Mucosa of stomach (tissue), 1 donor: Measurements from ENCODE around the gene TMCC2.

Experiments
- H3K27me3 ChIP-seq: one replicate; pipeline ENCODE4 v1.7.0; 2013; ENCODE audit warnings: mild to moderate bottlenecking, low read length; ENCODE audit not compliant: control insufficient read depth, insufficient read depth
- H3K36me3 ChIP-seq: one replicate; pipeline ENCODE4 v1.7.0; 2013; ENCODE audit warnings: low read length; ENCODE audit not compliant: control insufficient read depth, insufficient read depth
- H3K4me1 ChIP-seq: one replicate; pipeline ENCODE4 v1.7.0; 2013; ENCODE audit warnings: mild to moderate bottlenecking, low read length; ENCODE audit not compliant: control insufficient read depth, insufficient read depth
- H3K4me3 ChIP-seq: one replicate; pipeline ENCODE4 v1.7.0; 2013; ENCODE audit warnings: low read length
- H3K9ac ChIP-seq: one replicate; pipeline ENCODE4 v1.7.0; 2013; ENCODE audit warnings: mild to moderate bottlenecking, low read length, moderate library complexity
- H3K9me3 ChIP-seq: one replicate; pipeline ENCODE4 v1.7.0; 2013; ENCODE audit warnings: mild to moderate bottlenecking, low read length, moderate library complexity; ENCODE audit not compliant: control insufficient read depth
- donor health status: Pancreatic carcinoma.

The TMCC2 gene

GRCh38 chr1:205192287-205192686, 35.5 kb upstream of the TMCC2 start:
- H3K4me3 ChIP-seq: no peak overlapping the region
- H3K27me3 ChIP-seq: no peaks in the 10 kb centered on the region
- no peak overlapping the region for H3K9ac ChIP-seq
- H3K9me3 ChIP-seq: no peaks in the 10 kb centered on the region
- H3K4me1 ChIP-seq: peaks cover 18% of the 10 kb centered on the region
- H3K36me3 ChIP-seq: no peaks in the 10 kb centered on the region

DNA sequence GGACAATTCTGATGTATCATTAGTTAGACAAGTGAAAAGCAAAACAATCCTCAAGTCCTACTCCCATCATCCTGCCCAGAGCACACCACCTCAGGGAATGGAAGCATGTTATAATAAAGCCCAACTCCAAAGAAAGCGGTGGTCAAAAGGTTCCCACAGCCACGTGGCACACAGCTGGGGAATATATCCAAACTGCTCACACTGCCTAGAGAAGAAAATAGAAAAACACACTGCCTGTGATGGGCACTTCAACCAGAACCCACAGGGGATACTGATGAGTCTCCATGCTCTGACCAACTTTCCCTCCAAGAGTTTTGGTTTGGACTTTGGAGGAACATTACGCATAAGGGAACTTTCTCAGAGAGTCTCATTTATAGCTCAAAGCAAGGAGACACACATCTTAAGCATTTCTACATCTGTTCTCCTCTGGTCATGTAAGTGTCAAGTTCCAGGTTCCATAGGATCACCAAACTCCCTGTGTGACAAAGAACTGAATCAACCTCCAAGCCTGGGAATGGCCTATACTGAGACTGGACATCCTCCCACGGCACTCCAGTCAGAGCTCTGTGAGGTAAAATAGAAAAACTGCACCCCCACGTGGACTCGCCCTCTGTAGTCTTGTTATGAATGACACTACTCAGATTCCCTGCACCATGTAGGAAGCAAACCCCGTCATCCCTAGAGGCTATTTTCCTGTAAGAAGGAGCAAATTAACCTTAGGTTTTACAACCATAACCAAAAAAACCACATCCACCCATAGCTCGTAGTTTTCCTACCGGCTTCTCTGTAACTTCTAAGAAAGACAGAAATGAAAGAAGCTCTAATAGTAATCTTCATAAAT, 28.4 kb upstream of the TMCC2 start:
- no peaks in the 10 kb centered on the region for H3K4me1 ChIP-seq
- no peak overlapping the region for H3K9ac ChIP-seq
- no peak overlapping the region for H3K4me3 ChIP-seq
- no peaks in the 10 kb centered on the region for H3K36me3 ChIP-seq
- H3K27me3 ChIP-seq: no peaks in the 10 kb centered on the region
- no peaks in the 10 kb centered on the region for H3K9me3 ChIP-seq

DNA sequence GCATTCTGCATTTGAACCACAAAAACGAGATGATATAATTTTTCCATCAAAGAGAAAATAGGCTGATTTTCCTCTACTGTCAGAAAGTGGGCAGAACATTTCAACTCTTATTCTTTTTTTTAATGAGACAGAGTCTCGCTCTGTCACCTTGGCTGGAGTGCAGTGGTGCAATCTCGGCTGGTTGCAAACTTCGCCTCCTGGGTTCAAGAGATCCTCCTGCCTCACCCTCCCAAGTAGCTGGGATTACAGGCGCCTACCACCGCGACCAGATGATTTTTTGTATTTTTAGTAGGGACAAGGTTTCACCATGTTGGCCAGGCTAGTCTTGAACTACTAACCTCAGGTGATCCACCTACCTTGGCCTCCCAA, 27.8 kb upstream of the TMCC2 start:
- Histone ChIP-seq H3K9me3 (no peaks in the 10 kb centered on the region), H3K27me3 (no peaks in the 10 kb centered on the region), H3K9ac (no peak overlapping the region), H3K4me3 (no peak overlapping the region), H3K4me1 (no peaks in the 10 kb centered on the region), H3K36me3 (no peaks in the 10 kb centered on the region)

DNA sequence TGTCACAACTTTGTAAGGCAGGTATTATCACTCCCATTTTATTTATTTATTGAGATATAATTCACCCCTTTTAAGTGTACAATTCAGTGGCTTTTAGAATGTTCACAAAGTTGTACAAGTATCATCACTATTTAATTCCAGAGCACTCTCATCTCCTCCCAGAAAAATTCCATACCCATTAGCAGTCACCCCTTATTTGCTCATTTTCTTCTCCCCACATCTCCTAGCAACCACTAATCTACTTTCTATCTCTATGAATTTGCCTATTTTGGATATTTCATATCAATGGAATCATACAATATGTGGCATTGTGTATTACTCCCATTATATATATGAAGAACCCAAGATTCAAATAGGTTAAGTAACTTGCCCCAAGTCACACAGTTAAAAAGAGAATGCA, 23.2 kb upstream of the TMCC2 start:
- Histone ChIP-seq H3K9me3 (no peaks in the 10 kb centered on the region), H3K27me3 (no peaks in the 10 kb centered on the region), H3K4me3 (no peak overlapping the region), H3K9ac (no peak overlapping the region), H3K36me3 (no peaks in the 10 kb centered on the region), H3K4me1 (no peaks in the 10 kb centered on the region)

- Histone ChIP-seq H3K4me3 (no peak overlapping the region), H3K4me1 (peaks cover 1% of the 10 kb centered on the region), H3K36me3 (no peaks in the 10 kb centered on the region), H3K9me3 (no peaks in the 10 kb centered on the region), H3K9ac (no peak overlapping the region), H3K27me3 (no peaks in the 10 kb centered on the region)
Observed at GRCh38 chr1:205205055-205205454, 22.7 kb upstream of the TMCC2 start.

DNA sequence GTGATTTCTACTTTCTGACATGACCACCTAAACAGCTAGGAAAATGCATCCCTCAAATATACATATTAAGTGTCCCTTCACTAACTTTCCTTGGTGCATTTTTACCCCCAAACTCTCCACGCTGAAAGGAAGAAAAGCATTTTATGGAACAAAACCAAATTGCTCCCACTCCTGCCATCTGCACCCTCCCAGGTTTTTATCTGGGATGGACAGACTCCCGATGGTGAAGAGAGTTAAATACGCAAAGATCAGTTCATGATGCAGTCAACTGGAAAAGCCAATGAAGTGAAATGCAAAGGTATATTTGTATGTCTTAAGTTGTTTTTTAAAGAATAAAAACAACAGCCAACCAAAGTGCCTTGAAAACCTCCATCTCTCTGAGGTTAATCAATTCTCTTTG, 18.9 kb upstream of the TMCC2 start:
- H3K9me3 ChIP-seq: no peaks in the 10 kb centered on the region
- H3K36me3 ChIP-seq: no peaks in the 10 kb centered on the region
- H3K4me1 ChIP-seq: peaks cover 6% of the 10 kb centered on the region
- no peak overlapping the region for H3K9ac ChIP-seq
- no peak overlapping the region for H3K4me3 ChIP-seq
- H3K27me3 ChIP-seq: no peaks in the 10 kb centered on the region

DNA sequence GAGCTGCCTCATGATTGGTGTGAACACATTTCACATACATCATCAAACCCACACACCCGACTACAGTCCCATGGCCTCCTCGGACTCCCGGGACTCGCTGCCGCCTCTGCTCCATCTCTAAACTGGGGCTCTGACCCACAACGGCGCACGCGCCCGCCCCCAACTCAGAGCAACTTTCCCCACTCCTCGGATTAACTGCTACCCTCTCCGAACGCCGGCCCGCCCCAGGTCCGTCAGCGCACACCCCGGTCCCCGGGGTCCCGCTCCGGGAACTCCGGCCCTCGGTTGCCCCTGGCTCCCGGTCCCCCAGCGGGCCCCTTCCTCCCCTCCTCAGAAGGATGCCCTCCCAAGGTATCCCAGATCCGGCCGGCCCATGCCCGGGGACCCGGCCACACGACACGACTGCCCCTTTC, 17.0 kb upstream of the TMCC2 start:
- H3K9me3 ChIP-seq: no peaks in the 10 kb centered on the region
- peak overlapping the region; percentile 76 for H3K4me3 ChIP-seq
- no peaks in the 10 kb centered on the region for H3K27me3 ChIP-seq
- H3K36me3 ChIP-seq: no peaks in the 10 kb centered on the region
- peaks cover 6% of the 10 kb centered on the region for H3K4me1 ChIP-seq
- H3K9ac ChIP-seq: peak overlapping the region; percentile 93

GRCh38 chr1:205211169-205211838, 16.4 kb upstream of the TMCC2 start, which contains the start of gene DSTYK:
TSS of gene DSTYK (minus strand) at chr1:205211702. CDS start at chr1:205211535, 167 bp downstream.
- H3K4me3 ChIP-seq: peak within 1 kb of the TSS; percentile 76
- H3K27me3 ChIP-seq: no peaks in the 10 kb centered on the region
- peaks cover 6% of the 10 kb centered on the region for H3K4me1 ChIP-seq
- H3K36me3 ChIP-seq: no peaks in the 10 kb centered on the region
- no peaks in the 10 kb centered on the region for H3K9me3 ChIP-seq
- peak within 1 kb of the TSS; percentile 93 for H3K9ac ChIP-seq

GRCh38 chr1:205211839-205212536, 15.8 kb upstream of the TMCC2 start:
- no peaks in the 10 kb centered on the region for H3K36me3 ChIP-seq
- H3K27me3 ChIP-seq: no peaks in the 10 kb centered on the region
- H3K4me1 ChIP-seq: peaks cover 6% of the 10 kb centered on the region
- H3K9ac ChIP-seq: peak overlapping the region; percentile 93
- no peaks in the 10 kb centered on the region for H3K9me3 ChIP-seq
- peak overlapping the region; percentile 76 for H3K4me3 ChIP-seq

DNA sequence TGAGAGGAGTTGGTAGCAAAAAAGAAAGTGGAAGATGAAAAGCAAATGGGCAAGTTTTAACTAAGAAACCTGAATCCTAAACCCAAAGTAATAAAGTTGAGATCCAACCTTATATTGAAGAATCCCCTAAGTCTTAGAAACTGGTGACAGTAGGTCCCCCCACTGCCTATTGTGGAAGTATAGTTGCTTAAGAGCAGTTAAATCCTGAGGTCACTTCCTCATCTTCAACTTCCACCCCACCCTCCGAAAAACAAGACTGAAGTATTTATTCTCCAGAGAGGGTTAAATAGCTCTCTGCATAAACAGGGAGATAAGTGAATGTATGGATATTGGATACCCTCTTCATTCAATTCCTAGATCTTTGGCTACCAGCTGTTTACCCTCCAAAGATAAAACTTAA, 13.0 kb upstream of the TMCC2 start:
- no peaks in the 10 kb centered on the region for H3K9me3 ChIP-seq
- H3K4me3 ChIP-seq: no peak overlapping the region
- H3K27me3 ChIP-seq: no peaks in the 10 kb centered on the region

DNA sequence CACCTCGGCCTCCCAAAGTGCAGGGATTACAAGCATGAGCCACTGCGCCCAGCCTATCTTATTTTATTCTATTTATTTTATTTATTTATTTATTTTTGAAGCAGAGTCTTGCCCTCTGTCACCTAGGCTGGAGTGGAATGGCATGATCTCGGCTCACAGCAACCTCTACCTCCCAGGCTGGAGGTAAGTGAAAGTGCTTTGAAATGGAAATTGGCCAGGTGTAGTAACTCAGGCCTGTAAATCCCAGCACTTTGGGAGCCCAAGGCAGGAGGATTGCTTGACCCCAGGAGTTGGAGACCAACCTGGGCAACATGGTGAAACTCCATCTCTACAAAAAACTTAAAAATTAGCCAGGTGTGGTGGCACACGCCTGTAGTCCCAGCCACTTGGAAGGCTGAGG, 11.2 kb upstream of the TMCC2 start:
- Histone ChIP-seq H3K4me1 (no peaks in the 10 kb centered on the region), H3K4me3 (no peak overlapping the region), H3K27me3 (no peaks in the 10 kb centered on the region), H3K9ac (no peak overlapping the region), H3K36me3 (no peaks in the 10 kb centered on the region), H3K9me3 (no peaks in the 10 kb centered on the region)

More for the DNA sequence above, 13.0 kb upstream of the TMCC2 start:
- no peaks in the 10 kb centered on the region for H3K36me3 ChIP-seq
- H3K4me1 ChIP-seq: peaks cover 6% of the 10 kb centered on the region
- no peak overlapping the region for H3K9ac ChIP-seq

DNA sequence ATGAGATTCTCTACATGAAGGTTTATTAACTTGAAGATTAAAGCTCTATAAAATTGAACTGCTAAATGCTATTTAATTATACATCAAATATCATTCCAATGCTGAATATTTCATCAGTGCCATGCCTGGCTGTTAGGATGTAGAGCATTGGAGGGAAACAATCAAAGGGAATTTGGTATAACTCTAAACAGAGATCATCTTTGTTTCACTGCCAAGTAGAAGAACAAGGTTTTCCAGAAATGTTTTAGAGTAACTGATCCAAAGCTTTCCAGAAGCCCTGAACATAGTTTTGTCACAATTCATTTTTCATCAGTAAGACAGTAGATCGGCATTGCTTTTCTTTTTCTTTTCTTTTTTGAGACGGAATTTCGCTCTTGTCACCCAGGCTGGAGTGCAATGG, 10.3 kb upstream of the TMCC2 start:
- Histone ChIP-seq H3K9ac (no peak overlapping the region), H3K4me3 (no peak overlapping the region), H3K4me1 (no peaks in the 10 kb centered on the region), H3K27me3 (no peaks in the 10 kb centered on the region), H3K9me3 (no peaks in the 10 kb centered on the region), H3K36me3 (no peaks in the 10 kb centered on the region)
